H9 (cell line): ENCODE measurements around the gene FAM78A. TPM values are rescaled to one million over a fixed set of nuclear protein-coding genes. Genes with fewer than 3 reads are reported as not detected.

Source experiments
- DNase-seq: peaks from one replicate; pipeline ENCODE4 v3.0.0-alpha.2; 2017
- H2AFZ ChIP-seq: one replicate; pipeline ENCODE4 v1.6.1; 2013; ENCODE audit warnings: mild to moderate bottlenecking, low read length, control low read depth, moderate library complexity
- H2AK5ac ChIP-seq: 2 replicates; pipeline ENCODE4 v1.6.1; 2013; ENCODE audit warnings: low read length, control low read depth, mixed read lengths; ENCODE audit not compliant: insufficient read length
- H2BK120ac ChIP-seq: one replicate; pipeline ENCODE4 v1.6.1; 2013; ENCODE audit warnings: low read depth, mild to moderate bottlenecking, low read length, control low read depth, inconsistent platforms; ENCODE audit not compliant: poor library complexity, severe bottlenecking
- H2BK12ac ChIP-seq: 2 replicates; pipeline ENCODE4 v1.6.1; 2013; ENCODE audit warnings: low read length, control low read depth, mixed read lengths, low read depth; ENCODE audit not compliant: insufficient read length
- H2BK15ac ChIP-seq: 2 replicates; pipeline ENCODE4 v1.6.1; 2013; ENCODE audit warnings: low read depth, low read length, control low read depth
- H2BK20ac ChIP-seq: one replicate; pipeline ENCODE4 v1.6.1; 2013; ENCODE audit warnings: low read depth, mild to moderate bottlenecking, low read length, control low read depth, inconsistent platforms; ENCODE audit not compliant: poor library complexity, severe bottlenecking
- H2BK5ac ChIP-seq: 2 replicates; pipeline ENCODE4 v1.6.1; 2013; ENCODE audit warnings: low read length, control low read depth, mixed read lengths; ENCODE audit not compliant: insufficient read length
- H3K14ac ChIP-seq: 2 replicates; pipeline ENCODE4 v1.6.1; 2013; ENCODE audit warnings: low read length, control low read depth; ENCODE audit not compliant: insufficient read depth
- H3K18ac ChIP-seq: 2 replicates; pipeline ENCODE4 v1.6.1; 2013; ENCODE audit warnings: low read depth, mild to moderate bottlenecking, mixed read lengths, low read length, control low read depth; ENCODE audit not compliant: insufficient read length
- H3K23ac ChIP-seq: 2 replicates; pipeline ENCODE4 v1.6.1; 2013; ENCODE audit warnings: low read length, control low read depth, mixed read lengths, low read depth; ENCODE audit not compliant: insufficient read length
- H3K23me2 ChIP-seq: 2 replicates; pipeline ENCODE4 v1.6.1; 2013; ENCODE audit warnings: low read depth, mild to moderate bottlenecking, mixed read lengths, low read length, control low read depth; ENCODE audit not compliant: insufficient read length, poor library complexity, severe bottlenecking
- H3K27ac ChIP-seq: 2 replicates; pipeline ENCODE4 v1.5.1; 2013; ENCODE audit warnings: low read length, control low read depth, mixed read lengths, low read depth; ENCODE audit not compliant: insufficient read length
- H3K27me3 ChIP-seq: 2 replicates; pipeline ENCODE4 v1.6.1; 2013; ENCODE audit warnings: low read length, control low read depth, inconsistent platforms; ENCODE audit not compliant: insufficient read depth
- H3K4ac ChIP-seq: 2 replicates; pipeline ENCODE4 v1.6.1; 2013; ENCODE audit warnings: low read depth, mild to moderate bottlenecking, control low read depth, inconsistent platforms, low read length, moderate library complexity
- H3K4me1 ChIP-seq: 2 replicates; pipeline ENCODE4 v1.6.1; 2013; ENCODE audit warnings: low read length, control low read depth, inconsistent platforms; ENCODE audit not compliant: insufficient read depth
- H3K4me2 ChIP-seq: 2 replicates; pipeline ENCODE4 v1.6.1; 2013; ENCODE audit warnings: low read length, control low read depth, mixed read lengths; ENCODE audit not compliant: insufficient read length, insufficient read depth
- H3K56ac ChIP-seq: 2 replicates; pipeline ENCODE4 v1.6.1; 2013; ENCODE audit warnings: low read depth, mild to moderate bottlenecking, mixed read lengths, low read length, control low read depth; ENCODE audit not compliant: insufficient read length
- H3K79me1 ChIP-seq: 2 replicates; pipeline ENCODE4 v1.6.1; 2013; ENCODE audit warnings: low read depth, mild to moderate bottlenecking, moderate library complexity, low read length, control low read depth, inconsistent platforms; ENCODE audit not compliant: insufficient read depth, poor library complexity, severe bottlenecking
- H3K79me2 ChIP-seq: 2 replicates; pipeline ENCODE4 v1.6.1; 2013; ENCODE audit warnings: low read length, control low read depth, inconsistent platforms; ENCODE audit not compliant: insufficient read depth
- H3K9ac ChIP-seq: 2 replicates; pipeline ENCODE4 v1.6.1; 2013; ENCODE audit warnings: low read length, control low read depth, mixed read lengths; ENCODE audit not compliant: insufficient read length; ENCODE audit errors: extremely low read depth
- H3K9me3 ChIP-seq: one replicate; pipeline ENCODE4 v1.6.1; 2013; ENCODE audit warnings: low read depth, low read length, inconsistent platforms; ENCODE audit not compliant: control insufficient read depth
- H3T11ph ChIP-seq: one replicate; pipeline ENCODE4 v1.6.1; 2013; ENCODE audit warnings: mild to moderate bottlenecking, low read length, control low read depth, inconsistent platforms
- H4K20me1 ChIP-seq: one replicate; pipeline ENCODE4 v1.6.1; 2013; ENCODE audit not compliant: control insufficient read depth, insufficient read length, insufficient read depth
- H4K5ac ChIP-seq: 2 replicates; pipeline ENCODE4 v1.6.1; 2013; ENCODE audit warnings: low read depth, mild to moderate bottlenecking, mixed read lengths, low read length, control low read depth; ENCODE audit not compliant: insufficient read length
- H4K8ac ChIP-seq: replicated peaks from 2 replicates; pipeline ENCODE4 v1.6.1; 2013; ENCODE audit warnings: low read length, control low read depth, mixed read lengths, low read depth; ENCODE audit not compliant: insufficient read length
- H4K91ac ChIP-seq: 2 replicates; pipeline ENCODE4 v1.6.1; 2013; ENCODE audit warnings: low read depth, mild to moderate bottlenecking, moderate library complexity, mixed read lengths, low read length, control low read depth; ENCODE audit not compliant: insufficient read length
- H3K27ac Mint-ChIP-seq, 3 experiments: 2 replicates in 2 of 3; 3 replicates in 1 of 3; pipeline ENCODE4 v1.8.0; 2020 to 2021; ENCODE audit warnings: mixed read lengths in 3 of 3, mild to moderate bottlenecking in 1 of 3, moderate library complexity in 1 of 3
- H3K27me3 Mint-ChIP-seq: 2 replicates; pipeline ENCODE4 v1.8.0; 2021; ENCODE audit warnings: low read depth, mild to moderate bottlenecking, moderate library complexity, mixed read lengths
- H3K36me3 Mint-ChIP-seq, 3 experiments: 2 replicates in 2 of 3; 3 replicates in 1 of 3; pipeline ENCODE4 v1.8.0; 2020 to 2021; ENCODE audit warnings: low read depth in 3 of 3, mixed read lengths in 3 of 3; ENCODE audit not compliant: insufficient read depth in 1 of 3
- H3K4me1 Mint-ChIP-seq, 2 experiments: 2 replicates each; pipeline ENCODE4 v1.8.0; 2020; ENCODE audit warnings: mixed read lengths in 2 of 2
- H3K4me3 Mint-ChIP-seq, 2 experiments: 2 replicates in 1 of 2; 3 replicates in 1 of 2; pipeline ENCODE4 v1.8.0; 2020 to 2021; ENCODE audit warnings: mild to moderate bottlenecking in 2 of 2, mixed read lengths in 2 of 2, moderate library complexity in 1 of 2
- H3K9me3 Mint-ChIP-seq, 2 experiments: 2 replicates in 1 of 2; 3 replicates in 1 of 2; pipeline ENCODE4 v1.8.0; 2020; ENCODE audit warnings: mild to moderate bottlenecking in 2 of 2, mixed read lengths in 2 of 2, moderate library complexity in 1 of 2
- CTCF ChIP-seq: fragments of 200-600 bp; sonication (generic); conservative IDR thresholded peaks from 3 replicates; pipeline ENCODE4 v1.8.0; 2021; ENCODE audit warnings: antibody characterized with exemption, mild to moderate bottlenecking
- WGBS: extraction: QIAGEN DNeasy Blood & Tissue Kit; methylation state at CpG from one replicate; pipeline ENCODE4 v1.1.7; 2013; ENCODE audit warnings: missing lambda C conversion rate, low lambda C conversion rate, mixed read lengths; ENCODE audit not compliant: insufficient read length; ENCODE audit errors: extremely low coverage; 5-methylcytosine and 5-hydroxymethylcytosine counted together
- total RNA-seq: library from RNA; stranded (reverse); gene quantifications from 2 replicates; pipeline ENCODE4 v1.2.1, GENCODE V29; 2021

Gene FAM78A
- total RNA-seq, 1 experiment from 2014 or later = 1.9 TPM

GRCh38 chr9:131288217-131288616 lies 11.9 kb upstream of the FAM78A start:
- Histone ChIP-seq H3K23me2 (no peaks in the 10 kb centered on the region), H3K9ac (no peak overlapping the region), H4K8ac (no peak overlapping the region), H4K20me1 (peaks cover 2% of the 10 kb centered on the region), H3K23ac (no peak overlapping the region), H2BK12ac (no peak overlapping the region), H3K9me3 (no peaks in the 10 kb centered on the region), H3K56ac (no peak overlapping the region), H2BK20ac (no peak overlapping the region), H2AFZ (no peak overlapping the region), H3K4me1 (no peaks in the 10 kb centered on the region; the same call in 1 of the 2 replicates), H2BK120ac (no peak overlapping the region), H3T11ph (no peak overlapping the region), H2AK5ac (no peak overlapping the region), H4K5ac (no peak overlapping the region), H3K27ac (no peak overlapping the region), H4K91ac (no peak overlapping the region), H3K18ac (no peak overlapping the region), H3K79me2 (no peaks in the 10 kb centered on the region), H2BK5ac (no peak overlapping the region), H3K4me2 (no peak overlapping the region), H2BK15ac (no peak overlapping the region), H3K4ac (no peak overlapping the region), H3K14ac (no peak overlapping the region; the same call in 1 of the 2 replicates), H3K79me1 (no peaks in the 10 kb centered on the region), H3K27me3 (no peaks in the 10 kb centered on the region)
- H3K4me3 Mint-ChIP-seq = no peak overlapping the region
- WGBS = no CpG with 5 or more reads among the region's 9 CpGs
- no peak for TF ChIP-seq CTCF
- peaks cover 15 to 20% of the 10 kb centered on the region in 2 experiments for H3K4me1 Mint-ChIP-seq
- H3K36me3 Mint-ChIP-seq = peaks cover 0 to 2% (median 0%) of the 10 kb centered on the region in 3 experiments; a peak in 2 of 7 replicates
- no peaks in the 10 kb centered on the region; a peak in 1 of 5 replicates for H3K9me3 Mint-ChIP-seq
- peaks cover 21% of the 10 kb centered on the region for H3K27me3 Mint-ChIP-seq
- DNase-seq = no peak
- no peak overlapping the region for H3K27ac Mint-ChIP-seq
